K562 (cell line): ENCODE results near the gene WWOX. TPM values are rescaled to one million over a fixed set of nuclear protein-coding genes. Genes with fewer than 3 reads are reported as not detected.

ENCODE experiments used
- ATAC-seq: fragments of 200-7000 bp; cut with Tn5 transposase; 3 replicates; pipeline ENCODE4 v1.9.1; 2020; ENCODE audit warnings: moderate library complexity
- BruUV-seq: library from RNA; stranded (reverse); fragments of 400-500 nt; replicated peaks from 2 replicates; lab custom pipeline; 2021; lab: Mats Ljungman, UMichigan
- CTCF ChIA-PET: fragments of 300-600 bp; formaldehyde crosslinking; extraction: SDS; loops from one replicate; lab custom pipeline; 2021; ENCODE audit warnings: low intra/inter-chr PET ratio; lab: Yijun Ruan, JAX
- POLR2A ChIA-PET: fragments of 300-600, 350-650 bp; sonication (Branson Sonifier 250); formaldehyde crosslinking; extraction: SDS; loops from one replicate; lab custom pipeline; 2021; ENCODE audit warnings: antibody characterized with exemption, inconsistent platforms; lab: Yijun Ruan, JAX
- DNase-seq, 4 experiments: peaks; one replicate each; pipeline versions ENCODE4 v3.0.0 to v3.0.0-alpha.2; 2011 to 2018; ENCODE audit warnings: low spot score in 3 of 4, mixed read lengths in 3 of 4; ENCODE audit errors: extremely low read depth in 1 of 4
- FAIRE-seq: peaks from 2 replicates; lab custom pipeline; 2011; peaks lifted over from hg19 to GRCh38; lab: Jason Lieb, UNC
- H2AFZ ChIP-seq: 2 replicates; pipeline ENCODE4 v1.6.0; 2011; ENCODE audit warnings: low read depth, low read length, control low read depth, inconsistent platforms
- H3K27ac ChIP-seq: fragments of 200-600 bp; 3 replicates; pipeline ENCODE4 v1.8.0; 2011; ENCODE audit warnings: low read depth, mild to moderate bottlenecking, control low read depth, inconsistent platforms, low read length, moderate library complexity, mixed read lengths; ENCODE audit errors: extremely low read depth
- H3K27me3 ChIP-seq, 2 experiments: fragments of 300-600 bp in 1 of 2; 2 replicates in 1 of 2; 3 replicates in 1 of 2; pipeline versions ENCODE4 v1.6.0 to v1.8.0; 2011; ENCODE audit warnings: inconsistent platforms in 2 of 2, low read length in 2 of 2, mild to moderate bottlenecking in 1 of 2, mixed read lengths in 1 of 2, moderate library complexity in 1 of 2; ENCODE audit not compliant: control insufficient read depth in 2 of 2, insufficient read depth in 2 of 2
- H3K36me3 ChIP-seq: fragments of 300-600 bp; 3 replicates; pipeline ENCODE4 v1.8.0; 2011; ENCODE audit warnings: mild to moderate bottlenecking, low read length, inconsistent platforms; ENCODE audit not compliant: control insufficient read depth, insufficient read depth
- H3K4me1 ChIP-seq, 2 experiments: fragments of 200-600 bp in 1 of 2; replicated peaks in 1 of 2; 2 replicates in 1 of 2; 3 replicates in 1 of 2; pipeline versions ENCODE4 v1.5.1 to v1.8.0; 2011; ENCODE audit warnings: inconsistent platforms in 2 of 2, low read length in 2 of 2, mild to moderate bottlenecking in 1 of 2, mixed read lengths in 1 of 2, moderate library complexity in 1 of 2; ENCODE audit not compliant: control insufficient read depth in 2 of 2, insufficient read depth in 2 of 2
- H3K4me2 ChIP-seq: 2 replicates; pipeline ENCODE4 v1.6.1; 2011; ENCODE audit warnings: low read length, control low read depth, inconsistent platforms, mixed read lengths; ENCODE audit not compliant: insufficient read depth
- H3K4me3 ChIP-seq: fragments of 200-600 bp; sonication (generic), shearing (Covaris generic); 2 replicates; pipeline ENCODE4 v1.5.1; 2016; ENCODE audit warnings: control low read depth, inconsistent platforms
- H3K79me2 ChIP-seq: fragments of 200-600 bp; 3 replicates; pipeline ENCODE4 v1.8.0; 2011; ENCODE audit warnings: low read length, inconsistent platforms; ENCODE audit not compliant: control insufficient read depth, insufficient read depth
- H3K9ac ChIP-seq, 2 experiments: 2 replicates each; pipeline versions ENCODE4 v1.6.0 to v1.6.1; 2011; ENCODE audit warnings: low read depth in 2 of 2, low read length in 2 of 2, control low read depth in 1 of 2, inconsistent platforms in 1 of 2, mild to moderate bottlenecking in 1 of 2, mixed read lengths in 1 of 2; ENCODE audit not compliant: insufficient read depth in 1 of 2
- H3K9me1 ChIP-seq: one replicate; pipeline ENCODE4 v1.6.0; 2011; ENCODE audit warnings: inconsistent platforms, mild to moderate bottlenecking, low read length, moderate library complexity; ENCODE audit not compliant: control insufficient read depth, insufficient read depth
- H3K9me3 ChIP-seq: replicated peaks from 2 replicates; pipeline ENCODE4 v1.5.1; 2011; ENCODE audit warnings: low read depth, low read length, inconsistent platforms; ENCODE audit not compliant: control insufficient read depth, insufficient read depth
- H4K20me1 ChIP-seq: replicated peaks from 2 replicates; pipeline ENCODE4 v1.6.1; 2011; ENCODE audit warnings: low read length, inconsistent platforms, mixed read lengths; ENCODE audit not compliant: control insufficient read depth, insufficient read depth
- BMI1 ChIP-seq: fragments of 150-350 bp; IDR thresholded peaks from 2 replicates; pipeline ENCODE4 v1.6.1; 2014; ENCODE audit warnings: low read length
- C11orf30 ChIP-seq: fragments of 450-650 bp; IDR thresholded peaks from 2 replicates; pipeline ENCODE4 v1.6.1; 2016; ENCODE audit warnings: low read depth, mild to moderate bottlenecking
- E2F8 ChIP-seq: fragments of 450-650 bp; IDR thresholded peaks from 2 replicates; pipeline ENCODE4 v1.7.1; 2018; ENCODE audit warnings: mild to moderate bottlenecking, low read depth; ENCODE audit not compliant: partially characterized antibody
- FOXA3 ChIP-seq, 2 experiments: fragments of 450-650 bp in 1 of 2; sonication (generic) in 1 of 2; formaldehyde crosslinking; IDR thresholded peaks in 1 of 2; conservative IDR thresholded peaks in 1 of 2; 2 replicates each; pipeline versions ENCODE4 v1.4.0 to v1.8.0; 2020 to 2022; ENCODE audit warnings: mild to moderate bottlenecking in 2 of 2, missing genetic modification reagents in 1 of 2
- HDAC6 ChIP-seq: IDR thresholded peaks from 2 replicates; pipeline ENCODE4 v1.6.1; 2012; ENCODE audit warnings: low read depth, mild to moderate bottlenecking, control low read depth, inconsistent platforms, low read length, moderate library complexity
- HEY1 ChIP-seq: fragments of 250-450 bp; sonication (Bioruptor Pico); IDR thresholded peaks from 2 replicates; pipeline ENCODE4 v1.5.0; 2020; ENCODE audit warnings: mild to moderate bottlenecking, moderate library complexity, borderline replicate concordance
- HNRNPL ChIP-seq: fragments of 200-400 bp; formaldehyde crosslinking; IDR thresholded peaks from 2 replicates; pipeline ENCODE4 v1.6.1; 2017; ENCODE audit warnings: low read depth, mild to moderate bottlenecking, low read length
- KAT7 ChIP-seq: sonication (generic); formaldehyde crosslinking; IDR thresholded peaks from 2 replicates; pipeline ENCODE4 v1.8.0; 2022; ENCODE audit warnings: missing genetic modification reagents, mild to moderate bottlenecking, borderline replicate concordance
- POLR3A ChIP-seq: IDR thresholded peaks from 2 replicates; pipeline ENCODE4 v1.6.1; 2011; ENCODE audit warnings: borderline replicate concordance, mild to moderate bottlenecking, moderate library complexity; ENCODE audit not compliant: insufficient read length, insufficient read depth; ENCODE audit errors: extremely low read depth
- PRMT5 ChIP-seq: sonication (generic); formaldehyde crosslinking; IDR thresholded peaks from 2 replicates; pipeline ENCODE4 v1.5.0; 2020; ENCODE audit warnings: missing genetic modification reagents
- SAP30 ChIP-seq: fragments of 200-600 bp; sonication (generic); IDR thresholded peaks from 2 replicates; pipeline ENCODE4 v1.6.1; 2012; ENCODE audit warnings: borderline replicate concordance, low read depth, mild to moderate bottlenecking, moderate library complexity, low read length, control low read depth, inconsistent platforms; ENCODE audit not compliant: insufficient read depth, poor library complexity, severe bottlenecking
- TEAD1 ChIP-seq, 2 experiments: fragments of 450-650 bp in 1 of 2; sonication (generic) in 1 of 2; formaldehyde crosslinking; IDR thresholded peaks; 2 replicates each; pipeline versions ENCODE4 v1.4.0 to v1.8.0; 2020 to 2022; ENCODE audit warnings: mild to moderate bottlenecking in 2 of 2, missing genetic modification reagents in 1 of 2
- ZC3H11A ChIP-seq: IDR thresholded peaks from 2 replicates; pipeline ENCODE4 v1.6.1; 2012; ENCODE audit warnings: low read depth, low read length, improper control_type of control experiment
- WGBS: fragments of 100-300 bp; shearing (Covaris generic); methylation state at CpG from one replicate; pipeline ENCODE4 v1.1.6; 2016; ENCODE audit warnings: low coverage, mixed read lengths; ENCODE audit not compliant: insufficient coverage; ENCODE audit errors: missing lambda C conversion rate; 5-methylcytosine and 5-hydroxymethylcytosine counted together
- in situ Hi-C: fragments of 300-500 bp; cut with MboI; formaldehyde crosslinking; loops from 4 replicates; pipeline ENCODE4 v1.15.0; 2018; ENCODE audit warnings: inconsistent platforms, mixed read lengths
- intact Hi-C: fragments of 100-400 bp; cut with micrococcal nuclease; formaldehyde crosslinking; loops from 2 replicates; pipeline ENCODE4 v1.14.2; 2022
- polyA plus RNA-seq, 8 experiments: library from polyadenylated mRNA; depleted of rRNA in 4 of 8; stranded (reverse) in 5 of 8; unstranded in 3 of 8; fragments of >200 nt; fragmentation: Nextera tagmentation in 2 of 8; fragmentation: Illumina TruSeq in 1 of 8; extraction: Ambion mirVana in 2 of 8; extraction: Trizol in 1 of 8; gene quantifications; 2 replicates each; pipeline versions ENCODE4 v1.2.1 to v1.2.3, GENCODE V29; 2011 to 2014; ENCODE audit warnings: inconsistent platforms in 1 of 8, missing spikeins in 1 of 8
- total RNA-seq, 7 experiments: library from RNA; depleted of rRNA in 6 of 7; stranded (reverse); fragments of >200 nt in 6 of 7; fragmentation: Illumina TruSeq in 2 of 7; extraction: Trizol in 2 of 7; gene quantifications; 2 replicates each; pipeline versions ENCODE4 v1.2.1 to v1.2.3, GENCODE V29; 2011 to 2021; ENCODE audit warnings: low replicate concordance in 1 of 7

The WWOX gene
- total and polyA plus RNA-seq, 9 of the 15 experiments (the other 6 are each of a cell fraction or from before 2014, with no cell fraction given), result 1.6 to 22.7 (median 8.1) TPM

- no peak for TF ChIP-seq PRMT5 (CRISPR knock-in tag)
- no peak for TF ChIP-seq E2F8
- no peak for TF ChIP-seq POLR3A
- no peak for TF ChIP-seq HNRNPL
- TF ChIP-seq SAP30, result no peak
- no peak for TF ChIP-seq FOXA3 (CRISPR knock-in tag; conservative IDR thresholded peaks at IDR 0.05 in 1 of 2, IDR thresholded peaks at IDR 0.05 in 1 of 2)
- TF ChIP-seq BMI1, result no peak
- no peak for TF ChIP-seq HDAC6
- TF ChIP-seq C11orf30, result no peak
- TF ChIP-seq KAT7 (CRISPR knock-in tag), result no peak
- no peak for TF ChIP-seq HEY1 (CRISPR knock-in tag)
- TF ChIP-seq TEAD1 (CRISPR knock-in tag; IDR thresholded peaks at IDR 0.05), result no peak
- no peak for TF ChIP-seq ZC3H11A
- TF ChIP-seq, all 486 proteins: peak for 0
- in situ Hi-C loops (no loop called here), intact Hi-C loops (no loop called here)
- H2AFZ ChIP-seq, result no peak overlapping the region
- 3% methylated on average over 15 of the region's 15 CpGs for WGBS
- ChIA-PET CTCF (no interaction called here), POLR2A (no interaction called here)
- H3K27me3 ChIP-seq, result peaks cover 8 to 22% of the 10 kb centered on the region in 2 experiments; a peak in 4 of 5 replicates
- no peak for DNase-seq
- no peak overlapping the region for H3K9ac ChIP-seq
- no peaks in the 10 kb centered on the region for H4K20me1 ChIP-seq
- no peak overlapping the region for H3K27ac ChIP-seq
- no peaks in the 10 kb centered on the region for H3K9me3 ChIP-seq
- no peak overlapping the region for H3K4me3 ChIP-seq
- H3K36me3 ChIP-seq, result no peaks in the 10 kb centered on the region
- FAIRE-seq, result no peak
- H3K4me2 ChIP-seq, result no peak overlapping the region
- BruUV-seq, result no TSS peak
- H3K9me1 ChIP-seq, result no peaks in the 10 kb centered on the region
- H3K79me2 ChIP-seq, result no peaks in the 10 kb centered on the region
- no peaks in the 10 kb centered on the region for H3K4me1 ChIP-seq
- ATAC-seq, result no peak
Measured at GRCh38 chr16:78485188-78485916, 385.9 kb downstream of the WWOX start.
